GM12801 (cell line): Measurements from ENCODE around the gene ABHD8.

Source experiments
- CTCF ChIP-seq: IDR thresholded peaks from one replicate; pipeline ENCODE4 v1.5.1; 2011; ENCODE audit warnings: control low read depth; ENCODE audit not compliant: insufficient read length; ENCODE audit errors: extremely low read depth

Gene ABHD8

GRCh38 chr19:17285415-17286135 lies 17.6 kb downstream of the ABHD8 start:
- no peak for TF ChIP-seq CTCF

- TF ChIP-seq CTCF, result no peak
These were observed 19.7 kb downstream of the ABHD8 start for GRCh38 chr19:17283504-17283996.

GRCh38 chr19:17282488-17283125 lies 20.6 kb downstream of the ABHD8 start:
- no peak for TF ChIP-seq CTCF

GRCh38 chr19:17281391-17282304 lies 21.6 kb downstream of the ABHD8 start, which contains the start of gene ANKLE1:
TSS of gene ANKLE1 (plus strand) at chr19:17281901. CDS start at chr19:17281921, 20 bp downstream.
- no peak for TF ChIP-seq CTCF

GRCh38 chr19:17279436-17279835 lies 23.8 kb downstream of the ABHD8 start:
- no peak for TF ChIP-seq CTCF

- TF ChIP-seq CTCF, result no peak
These were observed 27.6 kb downstream of the ABHD8 start for GRCh38 chr19:17275441-17276175.
